NCI-H1436 (cell line): ENCODE results near the gene MYBPC1.
"Not testable (repeated sequence)": the region's sequence is repeated elsewhere in the genome, so short reads cannot be mapped to it uniquely, and the experiment has no call there.

Experiments used
- DNase-seq: peaks from one replicate; lab custom pipeline; 2025; lab: John Stamatoyannopoulos, UW

The MYBPC1 gene

GRCh38 chr12:101696251-101697196 lies 101.8 kb downstream of the MYBPC1 start:
- DNase-seq = no peak

GRCh38 chr12:101697197-101697929 lies 102.6 kb downstream of the MYBPC1 start, which contains the start of gene CHPT1:
TSS of gene CHPT1 (plus strand) at chr12:101697640. CDS start at chr12:101697862, 222 bp downstream.
- peak; percentile 70 for DNase-seq

- no peak for DNase-seq
Measured at GRCh38 chr12:101697930-101698799, 103.4 kb downstream of the MYBPC1 start.

GRCh38 chr12:101698800-101699347 lies 104.1 kb downstream of the MYBPC1 start:
- no peak for DNase-seq

GRCh38 chr12:101700299-101700820 lies 105.6 kb downstream of the MYBPC1 start:
- no peak for DNase-seq

GRCh38 chr12:101703487-101703886 lies 108.7 kb downstream of the MYBPC1 start:
- DNase-seq = no peak

GRCh38 chr12:101706403-101706802 lies 111.6 kb downstream of the MYBPC1 start:
- no peak for DNase-seq

- no peak for DNase-seq
Measured at GRCh38 chr12:101707131-101707782, 112.5 kb downstream of the MYBPC1 start.

GRCh38 chr12:101710288-101710687 lies 115.5 kb downstream of the MYBPC1 start:
- no peak for DNase-seq

GRCh38 chr12:101713059-101713682 lies 118.4 kb downstream of the MYBPC1 start:
- DNase-seq = no peak

GRCh38 chr12:101713930-101714329 lies 119.2 kb downstream of the MYBPC1 start:
- DNase-seq = no peak

- DNase-seq = no peak
Measured at GRCh38 chr12:101714877-101715444, 120.2 kb downstream of the MYBPC1 start.

- no peak for DNase-seq
Measured at GRCh38 chr12:101719566-101719965, 124.8 kb downstream of the MYBPC1 start.

GRCh38 chr12:101720118-101720517 lies 125.3 kb downstream of the MYBPC1 start:
- no peak for DNase-seq

GRCh38 chr12:101722392-101722791 lies 127.6 kb downstream of the MYBPC1 start:
- no peak for DNase-seq

- DNase-seq = no peak
Measured at GRCh38 chr12:101727098-101727497, 132.3 kb downstream of the MYBPC1 start.

GRCh38 chr12:101729842-101730241 lies 135.1 kb downstream of the MYBPC1 start:
- no peak for DNase-seq

- DNase-seq = no peak
Measured at GRCh38 chr12:101732318-101732717, 137.5 kb downstream of the MYBPC1 start.

GRCh38 chr12:101733166-101733565 lies 138.4 kb downstream of the MYBPC1 start:
- DNase-seq = no peak

GRCh38 chr12:101734482-101734881 lies 139.7 kb downstream of the MYBPC1 start:
- DNase-seq = not testable (repeated sequence)
